Measurements from ENCODE around the gene C17orf78.

GRCh38 chr17:37417852-37418251 is 42.1 kb downstream of the C17orf78 start:
- TF ChIP-seq CTCF (optimal IDR thresholded peaks at IDR 0.05 in 1 of 3, IDR thresholded peaks at IDR 0.05 in 1 of 3, conservative IDR thresholded peaks at IDR 0.05 in 1 of 3; ENCODE audit: extremely low read depth in 1 of 3, insufficient read depth in 2 of 3, low read length in 3 of 3): no peak
- TF ChIP-seq EZH2 (IDR thresholded peaks at IDR 0.05; ENCODE audit: low read length): no peak
